GM10266 (cell line): ENCODE measurements around the gene MAFG.

Source experiments
- DNase-seq: peaks from one replicate; pipeline ENCODE4 v3.0.0; 2012; ENCODE audit errors: extremely low spot score
- CTCF ChIP-seq: IDR thresholded peaks from 2 replicates; pipeline ENCODE4 v1.5.1; 2012; ENCODE audit warnings: mild to moderate bottlenecking, low read depth; ENCODE audit not compliant: control insufficient read depth, insufficient read depth; ENCODE audit errors: missing control alignments

The MAFG gene

GRCh38 chr17:81939881-81940385 is 12.4 kb upstream of the MAFG start:
- DNase-seq = no peak
- TF ChIP-seq CTCF = no peak

GRCh38 chr17:81939218-81939617 is 11.7 kb upstream of the MAFG start:
- DNase-seq = no peak
- no peak for TF ChIP-seq CTCF

- no peak for TF ChIP-seq CTCF
- no peak for DNase-seq
Observed at GRCh38 chr17:81935709-81936084, 8.2 kb upstream of the MAFG start.

- no peak for TF ChIP-seq CTCF
- DNase-seq = no peak
Observed at GRCh38 chr17:81934850-81935708, 7.5 kb upstream of the MAFG start.

GRCh38 chr17:81934098-81934757 is 6.7 kb upstream of the MAFG start:
- no peak for DNase-seq
- TF ChIP-seq CTCF = no peak

- no peak for DNase-seq
- TF ChIP-seq CTCF = no peak
Observed at GRCh38 chr17:81933178-81933699, 5.7 kb upstream of the MAFG start.
